Measurements from ENCODE around the gene PODXL2. TPM values are rescaled to one million over a fixed set of nuclear protein-coding genes. Genes with fewer than 3 reads are reported as not detected.

PODXL2 gene
- total RNA-seq, 4 donors from 2014 or later: 1.5 to 13.5 TPM; not detected in 2

- Histone ChIP-seq H3K9me3 (no peaks in the 10 kb centered on the region), H3K4me3 (no peak overlapping the region), H3K27ac (no peak overlapping the region), H3K4me1 (no peaks in the 10 kb centered on the region), H3K27me3 (no peaks in the 10 kb centered on the region), H3K36me3 (no peaks in the 10 kb centered on the region)
- intact Hi-C loops (cut with DNase I; ENCODE audit: low total_unique reads): no loop called here
- no peak for DNase-seq
- TF ChIP-seq POLR2A (IDR thresholded peaks at IDR 0.05): no peak
- TF ChIP-seq CTCF (IDR thresholded peaks at IDR 0.05): no peak
Observed at GRCh38 chr3:127663151-127663550, 34.2 kb downstream of the PODXL2 start.

GRCh38 chr3:127665165-127665564, 36.2 kb downstream of the PODXL2 start:
- intact Hi-C loops (cut with DNase I; ENCODE audit: low total_unique reads): no loop called here
- H3K36me3 ChIP-seq: no peaks in the 10 kb centered on the region
- no peak for DNase-seq
- H3K9me3 ChIP-seq: no peaks in the 10 kb centered on the region
- H3K4me1 ChIP-seq: no peaks in the 10 kb centered on the region
- H3K4me3 ChIP-seq: no peak overlapping the region
- no peaks in the 10 kb centered on the region for H3K27me3 ChIP-seq
- no peak overlapping the region for H3K27ac ChIP-seq
- TF ChIP-seq CTCF (IDR thresholded peaks at IDR 0.05) (no peak), POLR2A (IDR thresholded peaks at IDR 0.05) (no peak)

GRCh38 chr3:127665586-127665985, 36.6 kb downstream of the PODXL2 start:
- Histone ChIP-seq H3K4me1 (no peaks in the 10 kb centered on the region), H3K4me3 (no peak overlapping the region), H3K27ac (no peak overlapping the region), H3K36me3 (no peaks in the 10 kb centered on the region), H3K9me3 (no peaks in the 10 kb centered on the region), H3K27me3 (no peaks in the 10 kb centered on the region)
- TF ChIP-seq POLR2A (IDR thresholded peaks at IDR 0.05) (no peak), CTCF (IDR thresholded peaks at IDR 0.05) (no peak)
- no peak for DNase-seq
- intact Hi-C loops (cut with DNase I; ENCODE audit: low total_unique reads): no loop called here

- Histone ChIP-seq H3K4me3 (no peak overlapping the region), H3K4me1 (no peaks in the 10 kb centered on the region), H3K36me3 (no peaks in the 10 kb centered on the region), H3K27ac (no peak overlapping the region), H3K27me3 (no peaks in the 10 kb centered on the region), H3K9me3 (no peaks in the 10 kb centered on the region)
- intact Hi-C loops (cut with DNase I; ENCODE audit: low total_unique reads): no loop called here
- TF ChIP-seq POLR2A (IDR thresholded peaks at IDR 0.05) (no peak), CTCF (IDR thresholded peaks at IDR 0.05) (no peak)
- DNase-seq: no peak
Observed at GRCh38 chr3:127666676-127667075, 37.7 kb downstream of the PODXL2 start.

- Histone ChIP-seq H3K4me3 (no peak overlapping the region), H3K9me3 (no peaks in the 10 kb centered on the region), H3K4me1 (no peaks in the 10 kb centered on the region), H3K27ac (no peak overlapping the region), H3K27me3 (no peaks in the 10 kb centered on the region), H3K36me3 (no peaks in the 10 kb centered on the region)
- TF ChIP-seq CTCF (IDR thresholded peaks at IDR 0.05) (no peak), POLR2A (IDR thresholded peaks at IDR 0.05) (no peak)
- DNase-seq: no peak
- intact Hi-C loops (cut with DNase I; ENCODE audit: low total_unique reads): no loop called here
Observed at GRCh38 chr3:127667119-127667681, 38.2 kb downstream of the PODXL2 start.

Data from uterus (tissue), 4 donors.